ENCODE measurements around the gene PLCL1. TPM values are rescaled to one million over a fixed set of nuclear protein-coding genes. Genes with fewer than 3 reads are reported as not detected.

PLCL1 gene
- total RNA-seq, 1 experiment from 2014 or later, result 0.07 TPM

DNA sequence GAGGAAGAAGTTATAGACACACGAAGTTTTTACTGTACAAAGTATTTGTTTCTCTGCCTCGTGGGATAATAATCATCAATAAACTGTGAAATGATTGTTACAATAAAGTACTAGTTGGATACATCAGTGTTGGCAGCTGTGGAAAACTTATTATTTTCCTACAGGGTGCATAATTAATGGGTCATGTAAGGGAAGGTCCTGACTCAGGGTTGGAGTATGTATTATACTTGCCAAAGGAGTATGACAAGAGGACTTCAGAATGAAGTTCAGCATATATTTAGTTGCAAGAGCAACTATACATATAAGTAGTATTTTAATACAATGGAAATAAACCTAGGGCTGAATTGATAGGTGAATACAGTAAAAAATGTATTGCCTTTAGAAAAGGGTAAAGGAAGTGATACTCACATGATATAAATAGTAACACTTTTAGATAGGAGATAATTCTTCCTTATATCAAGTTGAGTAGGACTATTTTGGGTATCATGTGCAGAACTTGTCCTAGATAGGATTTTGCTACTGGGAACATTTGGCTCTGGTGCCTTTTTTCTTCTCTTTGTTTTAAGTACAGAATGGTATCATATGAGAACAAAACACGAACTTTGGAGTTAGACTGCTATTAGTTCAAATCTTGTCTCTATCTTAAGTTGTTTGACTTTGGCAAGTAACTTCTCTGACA, 79.1 kb downstream of the PLCL1 start:
- Mint-ChIP-seq H3K4me3 (no peak overlapping the region), H3K9me3 (no peaks in the 10 kb centered on the region), H3K27ac (no peak overlapping the region), H3K36me3 (no peaks in the 10 kb centered on the region), H3K4me1 (0 out of 2 replicates have a peak, but pooled peaks cover 3% of the 10 kb centered on the region), H3K27me3 (ENCODE audit: low read depth) (no peaks in the 10 kb centered on the region)
- ChIA-PET POLR2A (no interaction called here), CTCF (no interaction called here)
- ATAC-seq, result no peak
- DNase-seq (ENCODE audit: low spot score), result no peak
- TF ChIP-seq ZNF138 (CRISPR knock-in tag; conservative IDR thresholded peaks at IDR 0.05) (no peak), NFATC4 (CRISPR knock-in tag; IDR thresholded peaks at IDR 0.05) (no peak), ZNF232 (CRISPR knock-in tag; IDR thresholded peaks at IDR 0.05) (no peak), GTF2I (CRISPR knock-in tag; conservative IDR thresholded peaks at IDR 0.05) (no peak), TEAD4 (CRISPR knock-in tag; IDR thresholded peaks at IDR 0.05) (no peak), NFE2L1 (CRISPR knock-in tag; IDR thresholded peaks at IDR 0.05) (no peak), ESRRA (CRISPR knock-in tag; IDR thresholded peaks at IDR 0.05; ENCODE audit: borderline replicate concordance) (no peak), ZNF317 (CRISPR knock-in tag; IDR thresholded peaks at IDR 0.05; ENCODE audit: borderline replicate concordance, low read depth) (no peak), ZNF396 (CRISPR knock-in tag; IDR thresholded peaks at IDR 0.05; ENCODE audit: borderline replicate concordance) (no peak), NFYB (CRISPR knock-in tag; conservative IDR thresholded peaks at IDR 0.05; ENCODE audit: low read depth) (no peak), RELA (CRISPR knock-in tag; IDR thresholded peaks at IDR 0.05; ENCODE audit: borderline replicate concordance) (no peak)
- TF ChIP-seq, protein P1, sequence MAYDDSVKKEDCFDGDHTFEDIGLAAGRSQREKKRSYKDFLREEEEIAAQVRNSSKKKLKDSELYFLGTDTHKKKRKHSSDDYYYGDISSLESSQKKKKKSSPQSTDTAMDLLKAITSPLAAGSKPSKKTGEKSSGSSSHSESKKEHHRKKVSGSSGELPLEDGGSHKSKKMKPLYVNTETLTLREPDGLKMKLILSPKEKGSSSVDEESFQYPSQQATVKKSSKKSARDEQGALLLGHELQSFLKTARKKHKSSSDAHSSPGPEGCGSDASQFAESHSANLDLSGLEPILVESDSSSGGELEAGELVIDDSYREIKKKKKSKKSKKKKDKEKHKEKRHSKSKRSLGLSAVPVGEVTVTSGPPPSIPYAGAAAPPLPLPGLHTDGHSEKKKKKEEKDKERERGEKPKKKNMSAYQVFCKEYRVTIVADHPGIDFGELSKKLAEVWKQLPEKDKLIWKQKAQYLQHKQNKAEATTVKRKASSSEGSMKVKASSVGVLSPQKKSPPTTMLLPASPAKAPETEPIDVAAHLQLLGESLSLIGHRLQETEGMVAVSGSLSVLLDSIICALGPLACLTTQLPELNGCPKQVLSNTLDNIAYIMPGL (CRISPR knock-in tag; IDR thresholded peaks at IDR 0.05), result no peak
- TF ChIP-seq, protein P2, sequence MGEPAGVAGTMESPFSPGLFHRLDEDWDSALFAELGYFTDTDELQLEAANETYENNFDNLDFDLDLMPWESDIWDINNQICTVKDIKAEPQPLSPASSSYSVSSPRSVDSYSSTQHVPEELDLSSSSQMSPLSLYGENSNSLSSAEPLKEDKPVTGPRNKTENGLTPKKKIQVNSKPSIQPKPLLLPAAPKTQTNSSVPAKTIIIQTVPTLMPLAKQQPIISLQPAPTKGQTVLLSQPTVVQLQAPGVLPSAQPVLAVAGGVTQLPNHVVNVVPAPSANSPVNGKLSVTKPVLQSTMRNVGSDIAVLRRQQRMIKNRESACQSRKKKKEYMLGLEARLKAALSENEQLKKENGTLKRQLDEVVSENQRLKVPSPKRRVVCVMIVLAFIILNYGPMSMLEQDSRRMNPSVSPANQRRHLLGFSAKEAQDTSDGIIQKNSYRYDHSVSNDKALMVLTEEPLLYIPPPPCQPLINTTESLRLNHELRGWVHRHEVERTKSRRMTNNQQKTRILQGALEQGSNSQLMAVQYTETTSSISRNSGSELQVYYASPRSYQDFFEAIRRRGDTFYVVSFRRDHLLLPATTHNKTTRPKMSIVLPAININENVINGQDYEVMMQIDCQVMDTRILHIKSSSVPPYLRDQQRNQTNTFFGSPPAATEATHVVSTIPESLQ (CRISPR knock-in tag; IDR thresholded peaks at IDR 0.05), result no peak
- TF ChIP-seq, protein P3, sequence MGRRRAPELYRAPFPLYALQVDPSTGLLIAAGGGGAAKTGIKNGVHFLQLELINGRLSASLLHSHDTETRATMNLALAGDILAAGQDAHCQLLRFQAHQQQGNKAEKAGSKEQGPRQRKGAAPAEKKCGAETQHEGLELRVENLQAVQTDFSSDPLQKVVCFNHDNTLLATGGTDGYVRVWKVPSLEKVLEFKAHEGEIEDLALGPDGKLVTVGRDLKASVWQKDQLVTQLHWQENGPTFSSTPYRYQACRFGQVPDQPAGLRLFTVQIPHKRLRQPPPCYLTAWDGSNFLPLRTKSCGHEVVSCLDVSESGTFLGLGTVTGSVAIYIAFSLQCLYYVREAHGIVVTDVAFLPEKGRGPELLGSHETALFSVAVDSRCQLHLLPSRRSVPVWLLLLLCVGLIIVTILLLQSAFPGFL (CRISPR knock-in tag; IDR thresholded peaks at IDR 0.05; ENCODE audit: borderline replicate concordance), result no peak
- TF ChIP-seq, protein P4, sequence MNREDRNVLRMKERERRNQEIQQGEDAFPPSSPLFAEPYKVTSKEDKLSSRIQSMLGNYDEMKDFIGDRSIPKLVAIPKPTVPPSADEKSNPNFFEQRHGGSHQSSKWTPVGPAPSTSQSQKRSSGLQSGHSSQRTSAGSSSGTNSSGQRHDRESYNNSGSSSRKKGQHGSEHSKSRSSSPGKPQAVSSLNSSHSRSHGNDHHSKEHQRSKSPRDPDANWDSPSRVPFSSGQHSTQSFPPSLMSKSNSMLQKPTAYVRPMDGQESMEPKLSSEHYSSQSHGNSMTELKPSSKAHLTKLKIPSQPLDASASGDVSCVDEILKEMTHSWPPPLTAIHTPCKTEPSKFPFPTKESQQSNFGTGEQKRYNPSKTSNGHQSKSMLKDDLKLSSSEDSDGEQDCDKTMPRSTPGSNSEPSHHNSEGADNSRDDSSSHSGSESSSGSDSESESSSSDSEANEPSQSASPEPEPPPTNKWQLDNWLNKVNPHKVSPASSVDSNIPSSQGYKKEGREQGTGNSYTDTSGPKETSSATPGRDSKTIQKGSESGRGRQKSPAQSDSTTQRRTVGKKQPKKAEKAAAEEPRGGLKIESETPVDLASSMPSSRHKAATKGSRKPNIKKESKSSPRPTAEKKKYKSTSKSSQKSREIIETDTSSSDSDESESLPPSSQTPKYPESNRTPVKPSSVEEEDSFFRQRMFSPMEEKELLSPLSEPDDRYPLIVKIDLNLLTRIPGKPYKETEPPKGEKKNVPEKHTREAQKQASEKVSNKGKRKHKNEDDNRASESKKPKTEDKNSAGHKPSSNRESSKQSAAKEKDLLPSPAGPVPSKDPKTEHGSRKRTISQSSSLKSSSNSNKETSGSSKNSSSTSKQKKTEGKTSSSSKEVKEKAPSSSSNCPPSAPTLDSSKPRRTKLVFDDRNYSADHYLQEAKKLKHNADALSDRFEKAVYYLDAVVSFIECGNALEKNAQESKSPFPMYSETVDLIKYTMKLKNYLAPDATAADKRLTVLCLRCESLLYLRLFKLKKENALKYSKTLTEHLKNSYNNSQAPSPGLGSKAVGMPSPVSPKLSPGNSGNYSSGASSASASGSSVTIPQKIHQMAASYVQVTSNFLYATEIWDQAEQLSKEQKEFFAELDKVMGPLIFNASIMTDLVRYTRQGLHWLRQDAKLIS (CRISPR knock-in tag; IDR thresholded peaks at IDR 0.05; ENCODE audit: borderline replicate concordance), result no peak
- TF ChIP-seq, protein P5, sequence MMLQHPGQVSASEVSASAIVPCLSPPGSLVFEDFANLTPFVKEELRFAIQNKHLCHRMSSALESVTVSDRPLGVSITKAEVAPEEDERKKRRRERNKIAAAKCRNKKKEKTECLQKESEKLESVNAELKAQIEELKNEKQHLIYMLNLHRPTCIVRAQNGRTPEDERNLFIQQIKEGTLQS (CRISPR knock-in tag; conservative IDR thresholded peaks at IDR 0.05), result no peak
- TF ChIP-seq, protein P6, sequence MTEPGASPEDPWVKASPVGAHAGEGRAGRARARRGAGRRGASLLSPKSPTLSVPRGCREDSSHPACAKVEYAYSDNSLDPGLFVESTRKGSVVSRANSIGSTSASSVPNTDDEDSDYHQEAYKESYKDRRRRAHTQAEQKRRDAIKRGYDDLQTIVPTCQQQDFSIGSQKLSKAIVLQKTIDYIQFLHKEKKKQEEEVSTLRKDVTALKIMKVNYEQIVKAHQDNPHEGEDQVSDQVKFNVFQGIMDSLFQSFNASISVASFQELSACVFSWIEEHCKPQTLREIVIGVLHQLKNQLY (CRISPR knock-in tag; IDR thresholded peaks at IDR 0.05), result no peak

Data from WTC11 (cell line).